GM21423 (cell line): ENCODE measurements around the gene SHROOM4.

Source experiments
- ATAC-seq: cut with Tn5 transposase; IDR thresholded peaks from one replicate; pipeline ENCODE4 v1.9.1; 2021; ENCODE audit warnings: mild to moderate bottlenecking, moderate library complexity; ENCODE audit not compliant: unreplicated experiment

Gene SHROOM4

GRCh38 chrX:50622751-50623150 lies 191.2 kb downstream of the SHROOM4 start:
- no peak for ATAC-seq

GRCh38 chrX:50618788-50619558 lies 195.0 kb downstream of the SHROOM4 start:
- ATAC-seq, result no peak

- no peak for ATAC-seq
Observed at GRCh38 chrX:50617183-50617582, 196.8 kb downstream of the SHROOM4 start.

- no peak for ATAC-seq
Observed at GRCh38 chrX:50615570-50616158, 198.3 kb downstream of the SHROOM4 start.

GRCh38 chrX:50614460-50614859 lies 199.5 kb downstream of the SHROOM4 start:
- ATAC-seq, result no peak

GRCh38 chrX:50613846-50614245 lies 200.1 kb downstream of the SHROOM4 start:
- no peak for ATAC-seq

GRCh38 chrX:50609796-50610195 lies 204.2 kb downstream of the SHROOM4 start:
- ATAC-seq, result no peak

GRCh38 chrX:50606300-50606950 lies 207.6 kb downstream of the SHROOM4 start:
- ATAC-seq, result no peak

- no peak for ATAC-seq
Observed at GRCh38 chrX:50596056-50596455, 217.9 kb downstream of the SHROOM4 start.

GRCh38 chrX:50594788-50595187 lies 219.2 kb downstream of the SHROOM4 start:
- ATAC-seq, result no peak

- no peak for ATAC-seq
Observed at GRCh38 chrX:50586980-50587379, 227.0 kb downstream of the SHROOM4 start.

GRCh38 chrX:50586407-50586806 lies 227.6 kb downstream of the SHROOM4 start:
- ATAC-seq, result no peak

GRCh38 chrX:50581405-50581804 lies 232.6 kb downstream of the SHROOM4 start:
- ATAC-seq, result no peak

GRCh38 chrX:50579955-50580354 lies 234.0 kb downstream of the SHROOM4 start:
- no peak for ATAC-seq

GRCh38 chrX:50577326-50577725 lies 236.7 kb downstream of the SHROOM4 start:
- ATAC-seq, result no peak

GRCh38 chrX:50567636-50568035 lies 246.4 kb downstream of the SHROOM4 start:
- ATAC-seq, result no peak

GRCh38 chrX:50565718-50566117 lies 248.3 kb downstream of the SHROOM4 start:
- ATAC-seq, result no peak
